Activated CD4-positive, CD25-positive, alpha-beta regulatory T cell (primary cell): ENCODE measurements around the gene WHAMM.
"Not testable (repeated sequence)": the region's sequence is repeated elsewhere in the genome, so short reads cannot be mapped to it uniquely, and the experiment has no call there.

ENCODE experiments used
- DNase-seq, 4 experiments: peaks; one replicate each; lab custom pipeline; 2025; lab: John Stamatoyannopoulos, UW

Gene WHAMM

GRCh38 chr15:82802497-82802896 lies 6.9 kb upstream of the WHAMM start:
- DNase-seq, result no peak

DNA sequence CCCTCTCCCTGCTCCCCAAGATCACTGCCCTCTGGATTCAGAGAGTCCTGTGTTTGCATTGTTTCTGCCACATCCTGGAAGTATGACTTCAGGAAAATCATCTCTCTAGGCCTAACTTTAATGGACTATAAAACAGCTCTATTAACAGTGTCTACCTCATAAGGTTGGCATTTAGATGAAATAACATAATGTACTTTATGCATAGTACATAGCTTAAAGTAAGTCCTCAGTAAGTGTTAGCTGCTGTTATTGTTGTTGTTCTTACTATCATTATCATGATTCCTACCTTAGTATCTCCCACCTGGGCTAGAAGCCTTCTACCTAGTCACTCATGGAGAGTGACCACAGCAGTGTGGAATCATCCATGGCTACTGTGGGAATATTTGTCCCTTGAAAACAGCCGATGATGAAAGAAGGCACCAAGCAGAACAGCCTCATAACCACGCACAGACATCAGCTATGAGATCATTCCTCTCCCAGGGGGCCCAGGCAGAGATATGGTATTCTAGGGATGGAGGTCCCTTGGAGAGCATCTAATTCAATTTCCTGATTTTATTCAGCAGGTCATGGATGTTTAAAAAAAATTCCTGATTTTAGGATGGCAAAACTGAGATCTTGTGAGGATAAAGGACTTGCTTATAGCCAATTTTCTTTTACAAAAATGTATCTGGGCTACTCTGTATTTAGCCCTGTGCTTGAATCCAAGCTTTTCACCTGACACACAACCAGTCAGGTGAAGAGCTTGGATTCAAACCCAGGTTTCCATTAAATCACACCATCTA lies 5.4 kb upstream of the WHAMM start:
- no peak for DNase-seq

GRCh38 chr15:82804575-82804949 lies 4.9 kb upstream of the WHAMM start:
- DNase-seq, result no peak

DNA sequence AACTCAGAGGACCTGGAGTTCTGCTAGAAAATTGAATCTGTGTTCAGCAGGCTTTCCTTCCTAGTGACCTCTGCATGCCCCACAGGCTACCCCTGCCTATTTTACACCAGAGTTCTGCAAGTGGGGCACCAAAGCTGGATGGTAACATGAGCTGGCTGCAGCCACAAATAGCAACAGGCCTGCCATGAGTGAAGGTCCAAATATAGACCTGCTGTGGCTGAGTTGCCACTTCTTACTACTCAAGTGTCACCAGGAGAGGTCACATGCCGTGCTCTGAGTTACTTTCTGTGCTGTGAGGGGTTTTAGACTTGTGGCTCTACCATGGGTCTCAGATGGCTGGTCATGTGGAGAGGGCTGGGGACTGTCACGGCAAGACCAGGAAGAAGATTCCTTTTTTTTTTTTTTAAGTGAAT lies 3.4 kb upstream of the WHAMM start, which contains the start of gene FSD2:
FSD2 (minus strand) TSS at position 76 of the 413 bp plus-strand sequence. CDS start 18,679 bp downstream, outside the sequence.
- no peak for DNase-seq

DNA sequence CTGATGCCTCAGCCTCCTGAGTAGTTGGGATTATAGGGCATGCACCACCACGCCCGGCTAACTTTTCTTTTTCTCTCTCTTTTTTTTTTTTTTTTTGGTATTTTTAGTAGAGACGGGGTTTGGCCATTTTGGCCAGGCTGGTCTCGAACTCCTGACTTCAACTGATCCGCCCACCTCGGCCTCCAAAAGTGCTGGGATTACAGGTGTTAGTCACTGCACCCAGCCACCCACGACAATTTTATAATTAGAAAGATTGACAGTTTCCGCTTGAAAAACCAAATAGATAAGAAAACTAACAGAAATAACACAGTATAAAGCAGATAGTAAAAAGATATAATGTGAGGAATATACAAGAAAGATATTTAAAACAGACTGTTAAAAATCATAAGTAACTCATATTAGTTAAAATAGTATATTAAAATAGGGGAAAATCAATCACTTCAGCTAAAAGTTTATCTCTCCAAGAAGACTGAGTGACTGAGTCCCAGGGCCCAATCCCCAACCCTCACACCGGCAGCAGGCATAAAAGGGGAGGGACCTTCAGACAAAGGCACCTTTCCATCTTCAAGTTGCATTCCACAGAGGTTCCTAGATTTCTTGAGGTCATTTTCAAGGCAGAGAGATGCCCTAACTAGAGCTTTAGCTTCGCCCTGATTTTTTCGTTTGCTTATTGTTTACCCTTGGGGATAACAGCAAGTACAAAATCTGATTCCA lies 1.4 kb upstream of the WHAMM start:
- DNase-seq, result no peak

DNA sequence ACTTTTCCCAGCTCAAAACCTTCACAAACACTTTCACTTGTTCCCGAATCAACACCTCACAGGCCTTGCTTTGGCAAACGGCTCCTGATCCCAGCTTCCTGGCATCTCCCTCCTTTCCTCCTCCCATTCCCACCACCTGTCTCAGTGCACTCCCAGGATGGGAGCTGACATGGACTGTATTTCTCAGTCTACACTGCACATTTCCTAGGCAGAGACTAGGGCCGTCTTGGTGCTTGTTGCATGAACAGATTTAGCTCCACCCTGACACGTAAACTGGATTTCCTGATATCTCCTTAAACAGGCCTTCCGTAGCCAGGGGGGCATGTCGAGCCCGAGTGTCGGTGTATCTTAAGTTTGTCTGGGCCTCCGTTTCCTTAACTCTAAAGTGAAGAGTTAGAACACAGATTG lies 790 bp upstream of the WHAMM start:
- no peak for DNase-seq

DNA sequence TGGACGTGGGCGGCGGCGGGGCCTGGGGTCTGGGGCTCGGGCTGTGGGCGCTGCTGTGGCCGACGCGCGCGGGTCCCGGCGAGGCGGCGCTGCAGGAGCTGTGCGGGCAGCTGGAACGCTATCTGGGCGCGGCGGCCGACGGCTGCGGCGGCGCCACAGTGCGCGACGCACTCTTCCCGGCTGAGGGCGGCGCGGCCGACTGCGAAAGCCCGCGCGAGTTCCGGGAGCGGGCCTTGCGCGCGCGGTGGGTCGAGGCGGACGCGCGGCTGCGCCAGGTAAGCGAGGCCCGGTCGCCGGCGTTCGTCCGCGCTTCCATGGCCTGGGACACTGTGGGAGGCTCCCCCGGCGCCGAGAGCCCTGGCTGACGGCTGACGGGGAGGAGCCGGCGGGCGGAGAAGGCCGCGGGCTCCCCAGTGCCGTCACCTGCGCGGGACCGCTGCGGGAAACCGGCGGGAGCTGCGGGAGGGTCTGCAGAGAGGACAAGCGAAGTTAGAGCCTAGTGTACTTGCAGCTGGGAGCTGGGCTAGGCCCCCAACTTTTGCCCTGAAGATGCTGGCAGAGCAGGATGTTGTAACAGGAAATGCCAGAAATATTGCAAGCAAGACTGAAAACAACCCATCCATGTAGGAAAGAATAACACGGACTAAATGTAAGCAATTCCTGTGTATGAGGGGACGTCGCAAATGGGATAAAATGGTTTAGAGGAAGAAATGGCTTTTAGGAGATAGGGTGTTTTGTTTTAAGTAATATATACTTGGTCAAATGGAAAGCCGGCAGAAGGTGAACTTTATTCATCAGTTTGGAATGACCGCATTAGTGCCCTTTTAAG lies 847 bp downstream of the WHAMM start:
- DNase-seq, result peak in 3 of 4 experiments; percentile 20 to 38 (median 30)

- DNase-seq, result no peak
Observed at GRCh38 chr15:82810890-82811426, 1.5 kb downstream of the WHAMM start.

DNA sequence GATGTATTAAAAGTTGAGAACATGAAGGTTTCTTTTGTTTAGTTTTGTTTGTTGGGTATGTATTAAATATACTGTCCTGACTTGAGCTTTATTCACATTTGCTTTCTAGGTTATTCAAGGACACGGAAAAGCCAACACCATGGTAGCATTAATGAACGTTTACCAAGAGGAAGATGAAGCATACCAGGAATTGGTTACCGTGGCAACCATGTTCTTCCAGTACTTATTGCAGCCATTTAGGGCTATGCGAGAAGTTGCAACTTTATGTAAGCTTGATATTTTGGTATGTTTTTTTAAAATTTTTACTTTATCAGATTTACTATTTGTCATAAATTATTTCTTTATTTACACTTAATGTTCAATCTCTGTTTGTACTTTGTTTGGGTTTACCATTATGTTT lies 3.6 kb downstream of the WHAMM start:
- no peak for DNase-seq

- no peak for DNase-seq
Observed at GRCh38 chr15:82820128-82820527, 10.7 kb downstream of the WHAMM start.

- DNase-seq, result not testable (repeated sequence)
Observed at GRCh38 chr15:82821396-82821795, 12.0 kb downstream of the WHAMM start.

- not testable (repeated sequence) for DNase-seq
Observed at GRCh38 chr15:82821851-82822250, 12.4 kb downstream of the WHAMM start.

DNA sequence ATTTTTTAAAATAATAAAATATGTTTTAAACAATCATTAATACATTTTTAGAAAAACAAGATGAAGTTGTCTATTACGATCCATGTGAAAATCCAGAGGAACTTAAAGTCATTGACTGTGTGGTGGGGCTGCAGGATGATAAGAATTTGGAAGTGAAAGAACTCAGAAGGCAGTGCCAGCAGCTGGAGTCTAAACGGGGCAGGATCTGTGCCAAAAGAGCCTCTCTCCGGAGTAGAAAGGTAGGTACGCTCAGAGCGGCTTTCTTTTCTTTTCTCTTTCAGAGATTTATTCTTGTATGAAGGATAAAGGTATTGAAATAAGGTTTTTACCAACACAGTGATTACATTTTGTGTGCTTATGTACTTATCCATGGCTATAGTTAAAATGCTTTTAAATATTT lies 13.6 kb downstream of the WHAMM start:
- no peak for DNase-seq

- no peak for DNase-seq
Observed at GRCh38 chr15:82828075-82828474, 18.6 kb downstream of the WHAMM start.

DNA sequence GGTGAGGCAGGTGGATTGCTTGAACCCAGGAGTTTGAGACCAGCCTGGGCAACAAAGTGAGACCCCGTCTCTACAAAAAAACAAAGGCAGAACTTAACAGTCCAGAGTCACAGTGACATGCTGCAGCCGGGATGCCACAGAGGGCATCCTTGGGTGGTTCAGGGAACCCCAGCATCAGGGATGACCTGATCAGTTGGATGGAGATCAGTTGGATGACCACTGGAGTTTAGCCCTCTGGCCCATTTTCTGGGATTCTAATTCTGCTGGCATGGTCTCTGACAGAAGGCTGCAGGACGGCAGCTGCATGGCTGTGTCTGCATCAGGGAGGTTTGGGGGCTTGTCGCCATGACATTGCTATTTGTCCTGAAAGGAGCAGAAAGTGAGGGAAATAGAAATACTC lies 19.8 kb downstream of the WHAMM start:
- no peak for DNase-seq

DNA sequence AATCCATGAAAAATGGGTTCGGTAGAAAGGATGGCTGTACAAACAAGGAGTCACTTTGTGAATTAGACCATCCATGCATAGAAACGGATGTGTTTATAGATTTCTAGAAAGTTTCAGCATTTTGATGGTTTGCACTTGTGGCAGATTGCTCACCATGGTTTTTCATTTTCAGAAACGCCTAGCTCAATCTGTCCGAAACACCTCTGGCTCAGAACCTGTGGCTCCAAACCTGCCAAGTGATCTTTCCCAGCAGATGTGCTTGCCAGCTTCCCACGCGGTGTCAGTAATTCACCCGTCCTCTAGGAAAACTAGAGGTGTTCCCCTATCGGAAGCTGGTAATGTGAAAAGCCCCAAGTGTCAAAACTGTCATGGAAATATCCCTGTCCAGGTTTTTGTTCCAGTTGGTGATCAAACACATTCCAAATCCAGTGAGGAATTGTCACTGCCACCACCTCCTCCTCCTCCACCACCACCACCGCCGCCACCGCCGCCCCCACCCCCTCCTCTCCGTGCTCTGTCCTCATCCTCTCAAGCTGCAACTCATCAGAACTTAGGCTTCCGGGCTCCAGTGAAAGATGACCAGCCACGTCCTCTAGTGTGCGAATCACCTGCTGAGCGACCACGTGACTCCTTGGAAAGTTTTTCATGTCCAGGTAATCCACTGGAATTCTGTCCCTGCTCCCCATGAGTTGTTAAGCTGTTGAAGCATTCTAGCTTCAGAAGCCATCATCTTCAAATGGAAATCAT lies 21.2 kb downstream of the WHAMM start:
- DNase-seq, result no peak

GRCh38 chr15:82831894-82832600 lies 22.6 kb downstream of the WHAMM start:
- no peak for DNase-seq

DNA sequence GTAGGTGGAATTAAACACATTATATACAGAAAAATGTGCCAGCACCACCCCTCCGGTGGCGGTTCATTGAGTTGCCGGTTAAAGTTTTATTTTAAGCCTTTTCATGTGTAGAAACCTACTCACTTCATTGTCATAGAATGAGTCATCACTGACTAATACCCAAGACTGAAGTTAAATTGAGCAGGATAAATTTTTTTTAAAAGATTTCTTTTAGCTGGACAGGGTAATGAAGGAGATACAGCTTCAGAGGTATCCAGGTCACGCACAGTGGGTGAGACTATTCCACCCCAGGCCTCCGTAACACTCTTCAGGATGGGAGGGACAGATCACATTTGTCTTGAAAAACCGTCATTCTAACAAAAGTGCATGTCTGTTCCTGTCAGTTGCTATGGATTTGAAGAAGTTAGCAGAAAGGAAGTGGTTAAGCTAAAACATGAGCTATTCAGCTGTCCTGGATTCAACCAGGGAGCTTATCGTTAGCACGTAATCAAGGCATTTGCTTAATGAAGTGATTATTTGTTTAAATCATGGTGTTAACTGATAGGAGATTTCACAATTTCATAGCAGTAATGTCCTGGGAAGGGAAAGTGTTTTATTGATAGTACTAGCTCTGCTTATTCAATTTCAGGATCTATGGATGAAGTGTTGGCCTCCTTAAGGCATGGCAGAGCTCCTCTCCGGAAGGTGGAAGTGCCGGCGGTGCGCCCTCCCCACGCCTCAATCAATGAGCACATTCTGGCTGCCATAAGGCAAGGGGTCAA lies 23.4 kb downstream of the WHAMM start:
- peak in 1 of 4 experiments; percentile 9 for DNase-seq

DNA sequence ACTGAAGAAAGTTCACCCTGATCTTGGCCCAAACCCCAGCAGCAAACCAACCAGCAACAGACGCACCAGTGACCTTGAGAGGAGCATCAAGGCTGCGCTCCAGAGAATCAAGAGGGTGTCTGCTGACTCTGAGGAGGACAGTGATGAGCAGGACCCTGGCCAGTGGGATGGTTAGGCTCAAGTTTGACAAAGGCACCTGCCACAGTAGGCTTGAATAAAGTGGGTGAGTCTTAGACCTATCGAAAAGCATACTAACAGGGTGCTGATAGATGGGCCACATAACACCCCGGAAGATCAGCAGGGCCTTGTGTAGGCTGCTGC lies 23.9 kb downstream of the WHAMM start:
- DNase-seq, result no peak

DNA sequence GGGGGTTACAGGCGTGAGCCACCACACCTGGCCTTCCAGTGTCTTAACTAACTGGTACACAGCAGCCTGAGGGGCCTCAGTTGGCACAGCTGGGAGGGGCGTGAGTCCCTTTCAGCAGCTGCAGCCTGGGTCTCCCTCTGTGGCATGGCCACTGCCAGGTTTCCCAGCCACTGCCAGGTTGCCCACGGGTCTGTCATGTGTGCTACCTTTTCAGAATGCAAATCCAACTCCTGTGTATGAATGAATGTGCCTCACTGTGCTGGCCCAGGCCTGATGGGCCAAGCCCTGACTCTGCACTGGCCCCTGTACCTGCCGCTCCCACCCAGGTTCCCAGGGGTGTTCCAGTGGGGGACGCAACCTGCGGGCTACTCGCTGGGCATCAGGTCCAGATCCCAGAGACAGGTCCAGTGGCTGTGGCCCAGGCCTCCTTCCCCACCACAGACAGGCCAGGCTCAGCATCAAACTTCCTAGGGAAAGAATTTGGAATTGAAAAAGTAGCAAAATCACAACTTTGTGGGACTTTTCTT lies 26.0 kb downstream of the WHAMM start:
- no peak for DNase-seq
